Glutamatergic neuron (in vitro differentiated cells): ENCODE data around the gene CEBPZOS. TPM values are rescaled to one million over a fixed set of nuclear protein-coding genes. Genes with fewer than 3 reads are reported as not detected.

Experiments
- DNase-seq: peaks from one replicate; pipeline ENCODE4 v3.0.0; 2022
- H3K27ac Mint-ChIP-seq: one replicate; pipeline ENCODE4 v1.8.0; 2020; ENCODE audit warnings: mild to moderate bottlenecking, mixed read lengths, inconsistent platforms; ENCODE audit not compliant: unreplicated experiment
- H3K27me3 Mint-ChIP-seq: one replicate; pipeline ENCODE4 v1.8.0; 2020; ENCODE audit warnings: mild to moderate bottlenecking, moderate library complexity, mixed read lengths, inconsistent platforms; ENCODE audit not compliant: unreplicated experiment
- H3K36me3 Mint-ChIP-seq: one replicate; pipeline ENCODE4 v1.8.0; 2020; ENCODE audit warnings: mild to moderate bottlenecking, mixed read lengths, inconsistent platforms; ENCODE audit not compliant: unreplicated experiment
- H3K4me1 Mint-ChIP-seq: one replicate; pipeline ENCODE4 v1.8.0; 2020; ENCODE audit warnings: mild to moderate bottlenecking, low read depth, mixed read lengths, inconsistent platforms; ENCODE audit not compliant: unreplicated experiment
- H3K4me3 Mint-ChIP-seq: one replicate; pipeline ENCODE4 v1.8.0; 2020; ENCODE audit warnings: mild to moderate bottlenecking, mixed read lengths, inconsistent platforms; ENCODE audit not compliant: unreplicated experiment
- H3K9me3 Mint-ChIP-seq: one replicate; pipeline ENCODE4 v1.8.0; 2020; ENCODE audit warnings: mild to moderate bottlenecking, moderate library complexity, mixed read lengths, inconsistent platforms; ENCODE audit not compliant: unreplicated experiment
- total RNA-seq: library from RNA; stranded (reverse); fragmentation: NEBNext Ultra II Directional; extraction: Animal tissue kit (Norgen Biotek cat#: 25700); gene quantifications from one replicate; pipeline ENCODE4 v1.2.1, GENCODE V29; 2021; ENCODE audit not compliant: unreplicated experiment
- TF ChIP-seq, protein P1 (sequence below): fragments of 200-600 bp; sonication (generic); IDR thresholded peaks from one replicate; pipeline ENCODE4 v1.5.0; 2021; ENCODE audit not compliant: partially characterized antibody, unreplicated experiment

The CEBPZOS gene
- total RNA-seq, 1 donor from 2014 or later = 39.9 TPM

DNA sequence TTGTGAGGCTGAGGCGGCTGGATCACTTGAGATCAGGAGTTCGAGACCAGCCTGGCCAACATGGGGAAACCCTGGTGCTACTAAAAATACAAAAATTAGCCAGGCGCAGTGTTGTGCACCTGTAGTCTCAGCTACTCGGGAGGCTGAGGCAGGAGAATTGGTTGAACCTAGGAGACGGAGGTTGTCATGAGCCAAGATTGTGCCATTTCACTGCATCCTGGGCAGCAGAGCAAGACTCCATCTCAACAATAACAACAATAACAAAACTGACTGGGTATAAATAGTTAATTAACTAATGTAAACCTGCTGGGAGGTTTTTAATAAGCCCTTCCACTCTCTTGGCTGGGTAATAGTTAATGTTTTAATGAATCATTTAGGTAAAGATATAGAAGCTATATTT, 15.7 kb upstream of the CEBPZOS start:
- Mint-ChIP-seq H3K27ac (no peak overlapping the region), H3K36me3 (no peaks in the 10 kb centered on the region), H3K27me3 (no peaks in the 10 kb centered on the region), H3K4me3 (no peak overlapping the region), H3K4me1 (no peaks in the 10 kb centered on the region), H3K9me3 (no peaks in the 10 kb centered on the region)
- TF ChIP-seq, protein P1, sequence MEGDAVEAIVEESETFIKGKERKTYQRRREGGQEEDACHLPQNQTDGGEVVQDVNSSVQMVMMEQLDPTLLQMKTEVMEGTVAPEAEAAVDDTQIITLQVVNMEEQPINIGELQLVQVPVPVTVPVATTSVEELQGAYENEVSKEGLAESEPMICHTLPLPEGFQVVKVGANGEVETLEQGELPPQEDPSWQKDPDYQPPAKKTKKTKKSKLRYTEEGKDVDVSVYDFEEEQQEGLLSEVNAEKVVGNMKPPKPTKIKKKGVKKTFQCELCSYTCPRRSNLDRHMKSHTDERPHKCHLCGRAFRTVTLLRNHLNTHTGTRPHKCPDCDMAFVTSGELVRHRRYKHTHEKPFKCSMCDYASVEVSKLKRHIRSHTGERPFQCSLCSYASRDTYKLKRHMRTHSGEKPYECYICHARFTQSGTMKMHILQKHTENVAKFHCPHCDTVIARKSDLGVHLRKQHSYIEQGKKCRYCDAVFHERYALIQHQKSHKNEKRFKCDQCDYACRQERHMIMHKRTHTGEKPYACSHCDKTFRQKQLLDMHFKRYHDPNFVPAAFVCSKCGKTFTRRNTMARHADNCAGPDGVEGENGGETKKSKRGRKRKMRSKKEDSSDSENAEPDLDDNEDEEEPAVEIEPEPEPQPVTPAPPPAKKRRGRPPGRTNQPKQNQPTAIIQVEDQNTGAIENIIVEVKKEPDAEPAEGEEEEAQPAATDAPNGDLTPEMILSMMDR = no peak
- DNase-seq = no peak

GRCh38 chr2:37181726-37182684, 14.3 kb upstream of the CEBPZOS start:
- H3K36me3 Mint-ChIP-seq = no peaks in the 10 kb centered on the region
- no peak overlapping the region for H3K4me3 Mint-ChIP-seq
- H3K27me3 Mint-ChIP-seq = no peaks in the 10 kb centered on the region
- TF ChIP-seq, protein P1 = no peak
- no peak for DNase-seq
- no peaks in the 10 kb centered on the region for H3K4me1 Mint-ChIP-seq
- H3K27ac Mint-ChIP-seq = no peak overlapping the region
- no peaks in the 10 kb centered on the region for H3K9me3 Mint-ChIP-seq

DNA sequence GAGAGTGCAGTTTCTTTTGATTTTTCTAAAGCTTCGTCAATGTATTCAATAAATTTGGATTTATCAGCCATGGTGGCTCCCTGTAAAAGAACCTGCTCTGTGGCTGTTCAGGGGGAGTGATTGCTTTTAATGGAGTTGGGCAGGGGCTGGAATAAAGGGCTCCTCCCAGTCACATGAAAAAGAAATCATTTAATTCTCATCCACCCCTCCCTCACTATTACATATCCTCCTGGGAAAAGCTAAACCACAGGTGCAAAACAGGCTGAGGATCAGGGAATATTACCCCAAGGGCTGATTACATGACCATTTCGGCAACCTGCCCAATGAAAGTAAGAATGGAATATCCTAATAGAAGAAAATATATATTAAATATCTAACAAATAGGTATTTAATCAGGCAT, 7.7 kb upstream of the CEBPZOS start, which contains the start of gene SULT6B1:
SULT6B1 (minus strand) TSS at position 101 of the 400 bp plus-strand sequence; CDS start at position 71, 30 bp downstream.
- Mint-ChIP-seq H3K9me3 (no peaks in the 10 kb centered on the region), H3K27me3 (no peaks in the 10 kb centered on the region), H3K4me3 (no peak within 1 kb of the TSS), H3K36me3 (no peaks in the 10 kb centered on the region), H3K27ac (no peak within 1 kb of the TSS), H3K4me1 (no peaks in the 10 kb centered on the region)
- TF ChIP-seq, protein P1 = no peak
- no peak for DNase-seq

GRCh38 chr2:37189452-37190153, 6.7 kb upstream of the CEBPZOS start:
- Mint-ChIP-seq H3K27ac (no peak overlapping the region), H3K36me3 (peaks cover 4% of the 10 kb centered on the region), H3K4me1 (no peaks in the 10 kb centered on the region), H3K4me3 (no peak overlapping the region), H3K9me3 (no peaks in the 10 kb centered on the region), H3K27me3 (no peaks in the 10 kb centered on the region)
- TF ChIP-seq, protein P1 = no peak
- no peak for DNase-seq
